K562 (cell line): ENCODE measurements around the gene ELOVL1. TPM values are rescaled to one million over a fixed set of nuclear protein-coding genes. Genes with fewer than 3 reads are reported as not detected.

Experiments used
- ARID4B ChIP-seq: sonication (generic); formaldehyde crosslinking; IDR thresholded peaks from 2 replicates; pipeline ENCODE4 v1.8.0; 2022; ENCODE audit warnings: mild to moderate bottlenecking, missing genetic modification reagents
- ATF4 ChIP-seq: fragments of 450-650 bp; formaldehyde crosslinking; IDR thresholded peaks from 2 replicates; pipeline ENCODE4 v1.4.0; 2022; ENCODE audit warnings: mild to moderate bottlenecking, moderate library complexity
- ATF7 ChIP-seq: fragments of 450-650 bp; IDR thresholded peaks from 2 replicates; pipeline ENCODE4 v1.7.1; 2014; ENCODE audit warnings: mild to moderate bottlenecking, moderate library complexity
- CREB3L1 ChIP-seq: fragments of 450-650 bp; IDR thresholded peaks from 2 replicates; pipeline ENCODE4 v1.6.1; 2014; ENCODE audit warnings: low read depth, mild to moderate bottlenecking, moderate library complexity, borderline replicate concordance
- FOXK2 ChIP-seq, 2 experiments: fragments of 450-650 bp; IDR thresholded peaks in 1 of 2; conservative IDR thresholded peaks in 1 of 2; 2 replicates each; pipeline ENCODE4 v1.6.1; 2016; ENCODE audit warnings: low read depth in 2 of 2, mild to moderate bottlenecking in 1 of 2
- GABPB1 ChIP-seq: sonication (generic); formaldehyde crosslinking; IDR thresholded peaks from 2 replicates; pipeline ENCODE4 v1.8.0; 2022; ENCODE audit warnings: mild to moderate bottlenecking, missing genetic modification reagents
- GTF2E2 ChIP-seq: fragments of 200-800 bp; sonication (Bioruptor generic); IDR thresholded peaks from 2 replicates; pipeline ENCODE4 v1.6.1; 2016; ENCODE audit warnings: missing genetic modification characterization, missing compliant biosample characterization
- RB1 ChIP-seq: fragments of 450-650 bp; IDR thresholded peaks from 2 replicates; pipeline ENCODE4 v1.6.1; 2017; ENCODE audit warnings: low read depth, mild to moderate bottlenecking
- RBM25 ChIP-seq: fragments of 200-400 bp; formaldehyde crosslinking; IDR thresholded peaks from 2 replicates; pipeline ENCODE4 v1.6.1; 2018; ENCODE audit warnings: low read length, low read depth, moderate library complexity; ENCODE audit not compliant: severe bottlenecking
- RCOR1 ChIP-seq, 2 experiments: IDR thresholded peaks; 2 replicates each; pipeline ENCODE4 v1.6.1; 2012; ENCODE audit warnings: low read depth in 2 of 2, low read length in 2 of 2, borderline replicate concordance in 1 of 2, improper control_type of control experiment in 1 of 2
- SMARCA5 ChIP-seq: fragments of 450-650 bp; IDR thresholded peaks from 2 replicates; pipeline ENCODE4 v1.6.1; 2016
- STAG1 ChIP-seq: sonication (generic); formaldehyde crosslinking; IDR thresholded peaks from 2 replicates; pipeline ENCODE4 v1.5.0; 2020; ENCODE audit warnings: missing genetic modification reagents, borderline replicate concordance
- TBP ChIP-seq: optimal IDR thresholded peaks from 2 replicates; pipeline ENCODE3; 2011; ENCODE audit warnings: low read depth, low read length, improper control_type of control experiment
- TFAP4 ChIP-seq: sonication (generic); formaldehyde crosslinking; IDR thresholded peaks from 2 replicates; pipeline ENCODE4 v1.8.0; 2022; ENCODE audit warnings: missing genetic modification reagents, mild to moderate bottlenecking, moderate library complexity, borderline replicate concordance
- THRA ChIP-seq: fragments of 450-650 bp; IDR thresholded peaks from 2 replicates; pipeline ENCODE4 v1.6.1; 2017; ENCODE audit warnings: mild to moderate bottlenecking, moderate library complexity
- ZNF165 ChIP-seq: fragments of 250-450 bp; sonication (Bioruptor Pico); IDR thresholded peaks from 2 replicates; pipeline ENCODE4 v1.4.0; 2020; ENCODE audit warnings: borderline replicate concordance
- ZNF316 ChIP-seq: fragments of 450-650 bp; IDR thresholded peaks from 2 replicates; pipeline ENCODE4 v1.6.1; 2016
- ZNF57 ChIP-seq: fragments of 450-650 bp; formaldehyde crosslinking; IDR thresholded peaks from 2 replicates; pipeline ENCODE4 v1.4.0; 2020; ENCODE audit warnings: mild to moderate bottlenecking, moderate library complexity
- polyA plus RNA-seq, 8 experiments: library from polyadenylated mRNA; depleted of rRNA in 4 of 8; stranded (reverse) in 5 of 8; unstranded in 3 of 8; fragments of >200 nt; fragmentation: Nextera tagmentation in 2 of 8; fragmentation: Illumina TruSeq in 1 of 8; extraction: Ambion mirVana in 2 of 8; extraction: Trizol in 1 of 8; gene quantifications; 2 replicates each; pipeline versions ENCODE4 v1.2.1 to v1.2.3, GENCODE V29; 2011 to 2014; ENCODE audit warnings: inconsistent platforms in 1 of 8, missing spikeins in 1 of 8
- total RNA-seq, 7 experiments: library from RNA; depleted of rRNA in 6 of 7; stranded (reverse); fragments of >200 nt in 6 of 7; fragmentation: Illumina TruSeq in 2 of 7; extraction: Trizol in 2 of 7; gene quantifications; 2 replicates each; pipeline versions ENCODE4 v1.2.1 to v1.2.3, GENCODE V29; 2011 to 2021; ENCODE audit warnings: low replicate concordance in 1 of 7

Gene ELOVL1
- total and polyA plus RNA-seq, 9 of the 15 experiments (the other 6 are each of a cell fraction or from before 2014, with no cell fraction given), result 51.0 to 157 (median 70.3) TPM

GRCh38 chr1:43367904-43368645, at the start of gene ELOVL1 (continued):
- TF ChIP-seq RBM25 (peak; percentile 42), SMARCA5 (peak; percentile 58; the same call in 1 of the 2 replicates), ATF4 (0 out of 2 replicates have a peak, but pooled peaks have one; percentile 62), RCOR1 (IDR thresholded peaks at IDR 0.05; ENCODE audit: borderline replicate concordance in 1 of 2, low read depth in 2 of 2, low read length in 2 of 2) (peak in 1 of 2 experiments; percentile 54; a peak in 1 of 4 replicates), ZNF57 (CRISPR knock-in tag) (peak; percentile 80; the same call in 1 of the 2 replicates), ARID4B (peak; percentile 93), TFAP4 (peak; percentile 87), RB1 (peak; percentile 81; the same call in 1 of the 2 replicates), THRA (no peak), CREB3L1 (peak; percentile 74; the same call in 1 of the 2 replicates), ZNF165 (CRISPR knock-in tag) (peak; percentile 52; the same call in 1 of the 2 replicates), ATF7 (peak; percentile 92), TBP (peak; percentile 68), STAG1 (CRISPR knock-in tag) (no peak), FOXK2 (conservative IDR thresholded peaks at IDR 0.05 in 1 of 2, IDR thresholded peaks at IDR 0.05 in 1 of 2; ENCODE audit: low read depth in 2 of 2) (peak; percentile 51 to 85; a peak in 2 of 4 replicates), ZNF316 (peak; percentile 81), GABPB1 (CRISPR knock-in tag) (peak; percentile 56), GTF2E2 (tag) (peak; percentile 87; the same call in 1 of the 2 replicates)
